C4-2B (cell line): ENCODE results near the gene ELP2.

Experiments used
- ZFX ChIP-seq: fragments of 450-650 bp; IDR thresholded peaks from 2 replicates; pipeline ENCODE4 v1.6.1; 2017
- TF ChIP-seq, protein P1 (sequence below): fragments of 450-650 bp; conservative IDR thresholded peaks from 2 replicates; pipeline ENCODE4 v1.5.1; 2017; ENCODE audit warnings: mild to moderate bottlenecking

DNA sequence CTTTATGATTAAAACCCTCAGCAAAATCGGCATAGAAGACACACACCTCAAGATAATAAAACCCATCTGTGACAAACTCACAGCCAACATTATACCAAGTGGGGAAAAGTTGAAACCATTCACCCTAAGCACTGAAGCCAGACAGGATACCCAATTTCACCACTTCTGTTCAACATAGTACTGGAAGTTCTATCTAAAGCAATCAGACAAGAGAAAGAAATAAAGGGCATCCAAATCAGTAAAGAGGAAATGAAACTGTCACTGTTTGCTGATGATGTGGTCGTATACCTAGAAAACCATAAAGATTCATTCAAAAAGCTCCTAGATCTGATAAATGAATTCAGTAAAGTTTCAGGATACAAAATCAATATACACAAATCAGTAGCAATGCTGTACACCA lies 46.0 kb upstream of the ELP2 start:
- TF ChIP-seq, protein P1, sequence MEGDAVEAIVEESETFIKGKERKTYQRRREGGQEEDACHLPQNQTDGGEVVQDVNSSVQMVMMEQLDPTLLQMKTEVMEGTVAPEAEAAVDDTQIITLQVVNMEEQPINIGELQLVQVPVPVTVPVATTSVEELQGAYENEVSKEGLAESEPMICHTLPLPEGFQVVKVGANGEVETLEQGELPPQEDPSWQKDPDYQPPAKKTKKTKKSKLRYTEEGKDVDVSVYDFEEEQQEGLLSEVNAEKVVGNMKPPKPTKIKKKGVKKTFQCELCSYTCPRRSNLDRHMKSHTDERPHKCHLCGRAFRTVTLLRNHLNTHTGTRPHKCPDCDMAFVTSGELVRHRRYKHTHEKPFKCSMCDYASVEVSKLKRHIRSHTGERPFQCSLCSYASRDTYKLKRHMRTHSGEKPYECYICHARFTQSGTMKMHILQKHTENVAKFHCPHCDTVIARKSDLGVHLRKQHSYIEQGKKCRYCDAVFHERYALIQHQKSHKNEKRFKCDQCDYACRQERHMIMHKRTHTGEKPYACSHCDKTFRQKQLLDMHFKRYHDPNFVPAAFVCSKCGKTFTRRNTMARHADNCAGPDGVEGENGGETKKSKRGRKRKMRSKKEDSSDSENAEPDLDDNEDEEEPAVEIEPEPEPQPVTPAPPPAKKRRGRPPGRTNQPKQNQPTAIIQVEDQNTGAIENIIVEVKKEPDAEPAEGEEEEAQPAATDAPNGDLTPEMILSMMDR: no peak
- TF ChIP-seq ZFX: no peak
